Measurements from ENCODE around the gene MT1HL1. TPM values are rescaled to one million over a fixed set of nuclear protein-coding genes. Genes with fewer than 3 reads are reported as not detected.
A peak's percentile ranks its signal among the peaks of the same experiment; 100 is the strongest.

Gene MT1HL1
- polyA plus RNA-seq = not detected
- long read RNA-seq, donor 1 = 0 reads
- long read RNA-seq, donor 2, partial matches to known transcripts = 0 of 1 reads
- long read RNA-seq, donor 2, other reads (novel, unspliced or antisense) = 0 of 1 reads
- long read RNA-seq, donor 3 = 0 reads
- long read RNA-seq, donor 4 = 0 reads
- long read RNA-seq, donor 5 = 0 reads
- long read RNA-seq, donor 6 = 0 reads
- long read RNA-seq, donor 7 = 0 reads
- long read RNA-seq, donor 8 = 0 reads
- long read RNA-seq, donor 9 = 0 reads
- long read RNA-seq, donor 10 = 0 reads
- long read RNA-seq, donor 11 = 0 reads

- H3K4me3 ChIP-seq (ENCODE audit: low read length) = no peak within 1 kb of the TSS
- no peaks in the 10 kb centered on the region for H3K36me3 ChIP-seq (ENCODE audit: control insufficient read depth, insufficient read depth, low read length)
- H3K9me3 ChIP-seq (ENCODE audit: control insufficient read depth, low read depth, low read length) = no peaks in the 10 kb centered on the region
- no peak for DNase-seq
- 79% methylated on average over 4 of the region's 18 CpGs for WGBS (ENCODE audit: insufficient coverage, low lambda C conversion rate)
- H3K27me3 ChIP-seq (ENCODE audit: control insufficient read depth, insufficient read depth, low read length) = no peaks in the 10 kb centered on the region
- no peaks in the 10 kb centered on the region for H3K4me1 ChIP-seq (ENCODE audit: control insufficient read depth, insufficient read depth, low read length)
- H3K27ac ChIP-seq (ENCODE audit: low read length) = no peak within 1 kb of the TSS
Observed at GRCh38 chr1:237004116-237004515, at the start of gene MT1HL1. TSS of gene MT1HL1 (minus strand) at chr1:237004441. CDS start at chr1:237004372, 69 bp downstream.

- Histone ChIP-seq H3K27ac (ENCODE audit: low read length) (no peak overlapping the region), H3K4me1 (ENCODE audit: control insufficient read depth, insufficient read depth, low read length) (no peaks in the 10 kb centered on the region)
- 100% methylated on average over 2 of the region's 3 CpGs for WGBS (ENCODE audit: insufficient coverage, low lambda C conversion rate)
Observed at GRCh38 chr1:237050915-237051314, 46.7 kb upstream of the MT1HL1 start.

GRCh38 chr1:237050185-237050584 lies 45.9 kb upstream of the MT1HL1 start:
- no peak for DNase-seq
- Histone ChIP-seq H3K4me3 (ENCODE audit: low read length) (no peak overlapping the region), H3K27ac (ENCODE audit: low read length) (no peak overlapping the region), H3K4me1 (ENCODE audit: control insufficient read depth, insufficient read depth, low read length) (no peaks in the 10 kb centered on the region), H3K9me3 (ENCODE audit: control insufficient read depth, low read depth, low read length) (no peaks in the 10 kb centered on the region), H3K36me3 (ENCODE audit: control insufficient read depth, insufficient read depth, low read length) (no peaks in the 10 kb centered on the region), H3K27me3 (ENCODE audit: control insufficient read depth, insufficient read depth, low read length) (peaks cover 1% of the 10 kb centered on the region)
- whole genome bisulfite sequencing (ENCODE audit: insufficient coverage, low lambda C conversion rate) = 100% methylated on average over 1 of the region's 6 CpGs

More at GRCh38 chr1:237050915-237051314, 46.7 kb upstream of the MT1HL1 start:
- Histone ChIP-seq H3K9me3 (ENCODE audit: control insufficient read depth, low read depth, low read length) (no peaks in the 10 kb centered on the region), H3K36me3 (ENCODE audit: control insufficient read depth, insufficient read depth, low read length) (no peaks in the 10 kb centered on the region), H3K4me3 (ENCODE audit: low read length) (no peak overlapping the region), H3K27me3 (ENCODE audit: control insufficient read depth, insufficient read depth, low read length) (no peaks in the 10 kb centered on the region)
- DNase-seq = no peak

- WGBS (ENCODE audit: insufficient coverage, low lambda C conversion rate) = 87% methylated on average over 3 of the region's 5 CpGs
- H3K27me3 ChIP-seq (ENCODE audit: control insufficient read depth, insufficient read depth, low read length) = peaks cover 12% of the 10 kb centered on the region
Observed at GRCh38 chr1:237048803-237049202, 44.6 kb upstream of the MT1HL1 start.

GRCh38 chr1:237045278-237046016 lies 41.2 kb upstream of the MT1HL1 start:
- no peaks in the 10 kb centered on the region for H3K36me3 ChIP-seq (ENCODE audit: control insufficient read depth, insufficient read depth, low read length)
- peaks cover 3% of the 10 kb centered on the region for H3K9me3 ChIP-seq (ENCODE audit: control insufficient read depth, low read depth, low read length)
- no peak overlapping the region for H3K27ac ChIP-seq (ENCODE audit: low read length)
- 53% methylated on average over 2 of the region's 3 CpGs for WGBS (ENCODE audit: insufficient coverage, low lambda C conversion rate)
- H3K4me3 ChIP-seq (ENCODE audit: low read length) = no peak overlapping the region
- no peaks in the 10 kb centered on the region for H3K4me1 ChIP-seq (ENCODE audit: control insufficient read depth, insufficient read depth, low read length)
- H3K27me3 ChIP-seq (ENCODE audit: control insufficient read depth, insufficient read depth, low read length) = peaks cover 37% of the 10 kb centered on the region
- DNase-seq = no peak

More at GRCh38 chr1:237048803-237049202, 44.6 kb upstream of the MT1HL1 start:
- Histone ChIP-seq H3K27ac (ENCODE audit: low read length) (no peak overlapping the region), H3K4me3 (ENCODE audit: low read length) (no peak overlapping the region), H3K9me3 (ENCODE audit: control insufficient read depth, low read depth, low read length) (no peaks in the 10 kb centered on the region), H3K36me3 (ENCODE audit: control insufficient read depth, insufficient read depth, low read length) (no peaks in the 10 kb centered on the region), H3K4me1 (ENCODE audit: control insufficient read depth, insufficient read depth, low read length) (no peaks in the 10 kb centered on the region)
- DNase-seq = no peak

- Histone ChIP-seq H3K27ac (ENCODE audit: low read length) (no peak overlapping the region), H3K4me3 (ENCODE audit: low read length) (peak overlapping the region; percentile 37)
- no peak for DNase-seq
Observed at GRCh38 chr1:237043846-237044636, 39.8 kb upstream of the MT1HL1 start.

GRCh38 chr1:237042892-237043576 lies 38.8 kb upstream of the MT1HL1 start:
- Histone ChIP-seq H3K4me3 (ENCODE audit: low read length) (peak overlapping the region; percentile 37), H3K27ac (ENCODE audit: low read length) (no peak overlapping the region), H3K4me1 (ENCODE audit: control insufficient read depth, insufficient read depth, low read length) (no peaks in the 10 kb centered on the region), H3K27me3 (ENCODE audit: control insufficient read depth, insufficient read depth, low read length) (peaks cover 41% of the 10 kb centered on the region), H3K9me3 (ENCODE audit: control insufficient read depth, low read depth, low read length) (peaks cover 3% of the 10 kb centered on the region), H3K36me3 (ENCODE audit: control insufficient read depth, insufficient read depth, low read length) (no peaks in the 10 kb centered on the region)
- no CpG with 5 or more reads among the region's 55 CpGs for WGBS (ENCODE audit: insufficient coverage, low lambda C conversion rate)
- DNase-seq = peak in 1 of 2 donors; percentile 11

More at GRCh38 chr1:237043846-237044636, 39.8 kb upstream of the MT1HL1 start:
- peaks cover 41% of the 10 kb centered on the region for H3K27me3 ChIP-seq (ENCODE audit: control insufficient read depth, insufficient read depth, low read length)
- no peaks in the 10 kb centered on the region for H3K36me3 ChIP-seq (ENCODE audit: control insufficient read depth, insufficient read depth, low read length)
- no peaks in the 10 kb centered on the region for H3K4me1 ChIP-seq (ENCODE audit: control insufficient read depth, insufficient read depth, low read length)
- peaks cover 3% of the 10 kb centered on the region for H3K9me3 ChIP-seq (ENCODE audit: control insufficient read depth, low read depth, low read length)
- 7% methylated on average over 2 of the region's 14 CpGs for WGBS (ENCODE audit: insufficient coverage, low lambda C conversion rate)

GRCh38 chr1:237042526-237042891 lies 38.3 kb upstream of the MT1HL1 start:
- DNase-seq = peak in 1 of 2 donors; percentile 13
- Histone ChIP-seq H3K4me1 (ENCODE audit: control insufficient read depth, insufficient read depth, low read length) (no peaks in the 10 kb centered on the region), H3K36me3 (ENCODE audit: control insufficient read depth, insufficient read depth, low read length) (no peaks in the 10 kb centered on the region), H3K4me3 (ENCODE audit: low read length) (peak overlapping the region; percentile 23), H3K27me3 (ENCODE audit: control insufficient read depth, insufficient read depth, low read length) (peaks cover 41% of the 10 kb centered on the region), H3K9me3 (ENCODE audit: control insufficient read depth, low read depth, low read length) (peaks cover 3% of the 10 kb centered on the region), H3K27ac (ENCODE audit: low read length) (no peak overlapping the region)
- WGBS (ENCODE audit: insufficient coverage, low lambda C conversion rate) = no CpG with 5 or more reads among the region's 41 CpGs

- Histone ChIP-seq H3K27me3 (ENCODE audit: control insufficient read depth, insufficient read depth, low read length) (peaks cover 41% of the 10 kb centered on the region), H3K27ac (ENCODE audit: low read length) (no peak within 1 kb of the TSS), H3K4me3 (ENCODE audit: low read length) (peak within 1 kb of the TSS; percentile 37), H3K9me3 (ENCODE audit: control insufficient read depth, low read depth, low read length) (peaks cover 3% of the 10 kb centered on the region), H3K4me1 (ENCODE audit: control insufficient read depth, insufficient read depth, low read length) (no peaks in the 10 kb centered on the region), H3K36me3 (ENCODE audit: control insufficient read depth, insufficient read depth, low read length) (no peaks in the 10 kb centered on the region)
- peak in 1 of 2 donors; percentile 16 for DNase-seq
- WGBS (ENCODE audit: insufficient coverage, low lambda C conversion rate) = no CpG with 5 or more reads among the region's 87 CpGs
Observed at GRCh38 chr1:237041795-237042525, 37.7 kb upstream of the MT1HL1 start, which contains the start of gene RYR2. TSS of gene RYR2 (plus strand) at chr1:237042184. CDS start at chr1:237042522, 338 bp downstream.
